Measurements from ENCODE around the gene GPNMB. TPM values are rescaled to one million over a fixed set of nuclear protein-coding genes. Genes with fewer than 3 reads are reported as not detected.

GPNMB gene
- total RNA-seq, 1 experiment from 2014 or later, result 1.2 TPM

- Histone ChIP-seq H3K4me2 (ENCODE audit: insufficient read depth, insufficient read length, low read length) (no peak overlapping the region), H2BK15ac (ENCODE audit: low read depth, low read length) (no peak overlapping the region), H2BK20ac (ENCODE audit: low read depth, low read length, poor library complexity, severe bottlenecking) (no peak overlapping the region), H3K14ac (ENCODE audit: insufficient read depth, low read length) (no peak overlapping the region), H4K8ac (replicated peaks; ENCODE audit: insufficient read length, low read depth, low read length) (no peak overlapping the region), H3K23ac (ENCODE audit: insufficient read length, low read depth, low read length) (no peak overlapping the region), H2AFZ (ENCODE audit: low read length) (no peak overlapping the region), H3K27me3 (ENCODE audit: insufficient read depth, low read length) (no peaks in the 10 kb centered on the region), H2BK5ac (ENCODE audit: insufficient read length, low read length) (no peak overlapping the region), H4K91ac (ENCODE audit: insufficient read length, low read depth, low read length) (no peak overlapping the region), H3K4ac (ENCODE audit: low read depth, low read length) (no peak overlapping the region), H3K56ac (ENCODE audit: insufficient read length, low read depth, low read length) (no peak overlapping the region), H2BK12ac (ENCODE audit: insufficient read length, low read depth, low read length) (no peak overlapping the region), H3K79me1 (ENCODE audit: insufficient read depth, low read depth, low read length, poor library complexity, severe bottlenecking) (no peaks in the 10 kb centered on the region), H3K9me3 (ENCODE audit: control insufficient read depth, low read depth, low read length) (no peaks in the 10 kb centered on the region), H4K5ac (ENCODE audit: insufficient read length, low read depth, low read length) (no peak overlapping the region), H3K79me2 (ENCODE audit: insufficient read depth, low read length) (no peaks in the 10 kb centered on the region), H4K20me1 (ENCODE audit: control insufficient read depth, insufficient read depth, insufficient read length) (no peaks in the 10 kb centered on the region), H3K4me1 (ENCODE audit: insufficient read depth, low read length) (no peaks in the 10 kb centered on the region), H2AK5ac (ENCODE audit: insufficient read length, low read length) (no peak overlapping the region), H3K18ac (ENCODE audit: insufficient read length, low read depth, low read length) (no peak overlapping the region), H3K9ac (ENCODE audit: extremely low read depth, insufficient read length, low read length) (no peak overlapping the region), H3K27ac (ENCODE audit: insufficient read length, low read depth, low read length) (no peak overlapping the region), H3T11ph (ENCODE audit: low read length) (no peak overlapping the region), H3K23me2 (ENCODE audit: insufficient read length, low read depth, low read length, poor library complexity, severe bottlenecking) (no peaks in the 10 kb centered on the region), H2BK120ac (ENCODE audit: low read depth, low read length, poor library complexity, severe bottlenecking) (no peak overlapping the region)
- Mint-ChIP-seq H3K4me3 (no peak overlapping the region), H3K9me3 (peaks cover 0 to 2% of the 10 kb centered on the region in 2 experiments; a peak in 2 of 5 replicates), H3K4me1 (peaks cover 2 to 3% of the 10 kb centered on the region in 2 experiments; a peak in 2 of 4 replicates), H3K36me3 (ENCODE audit: insufficient read depth in 1 of 3, low read depth in 3 of 3) (peaks cover 0 to 4% (median 3%) of the 10 kb centered on the region in 3 experiments; a peak in 2 of 7 replicates), H3K27ac (no peak overlapping the region), H3K27me3 (ENCODE audit: low read depth) (no peaks in the 10 kb centered on the region; the same call in 1 of the 2 replicates)
- no peak for DNase-seq
- WGBS (ENCODE audit: extremely low coverage, insufficient read length, low lambda C conversion rate), result no CpG with 5 or more reads among the region's 2 CpGs
- TF ChIP-seq CTCF (conservative IDR thresholded peaks at IDR 0.05), result no peak
Measured at GRCh38 chr7:23228412-23228811, 18.2 kb upstream of the GPNMB start.
